Measurements from ENCODE around the gene LTV1. TPM values are rescaled to one million over a fixed set of nuclear protein-coding genes. Genes with fewer than 3 reads are reported as not detected.
"Not testable (repeated sequence)": the region's sequence is repeated elsewhere in the genome, so short reads cannot be mapped to it uniquely, and the experiment has no call there.

LTV1 gene
- total RNA-seq, 1 donor from 2014 or later = 20.7 TPM

DNA sequence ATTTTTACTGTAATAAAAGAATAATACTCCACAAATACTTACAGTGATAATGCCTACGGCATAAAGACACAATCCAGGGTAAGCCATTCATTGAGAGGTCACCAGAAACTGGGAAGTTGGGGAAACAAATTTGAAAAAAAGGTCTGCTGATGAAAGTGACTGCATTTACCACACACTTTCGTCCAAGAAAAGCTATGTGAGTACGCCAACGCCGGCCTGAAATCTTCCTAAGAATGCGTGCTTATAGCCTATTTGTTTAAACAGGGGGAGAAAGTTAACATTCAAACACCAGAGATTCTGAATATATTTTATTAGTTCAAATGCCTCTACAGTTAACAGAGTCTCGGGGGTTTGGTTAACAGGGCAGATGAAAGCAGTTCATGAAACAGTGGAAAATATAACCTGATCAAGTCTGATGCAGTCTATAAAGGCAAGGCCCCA is 657 bp upstream of the LTV1 start:
- Mint-ChIP-seq H3K27ac (ENCODE audit: unreplicated experiment) (peak overlapping the region; percentile 98), H3K4me1 (ENCODE audit: unreplicated experiment) (peaks cover 15% of the 10 kb centered on the region), H3K9me3 (ENCODE audit: unreplicated experiment) (no peaks in the 10 kb centered on the region), H3K36me3 (ENCODE audit: low read depth, unreplicated experiment) (peaks cover 17% of the 10 kb centered on the region), H3K4me3 (ENCODE audit: unreplicated experiment) (peak overlapping the region; percentile 96), H3K27me3 (ENCODE audit: unreplicated experiment) (peaks cover 13% of the 10 kb centered on the region)
- no peak for DNase-seq (ENCODE audit: low spot score)
- TF ChIP-seq, protein P1, sequence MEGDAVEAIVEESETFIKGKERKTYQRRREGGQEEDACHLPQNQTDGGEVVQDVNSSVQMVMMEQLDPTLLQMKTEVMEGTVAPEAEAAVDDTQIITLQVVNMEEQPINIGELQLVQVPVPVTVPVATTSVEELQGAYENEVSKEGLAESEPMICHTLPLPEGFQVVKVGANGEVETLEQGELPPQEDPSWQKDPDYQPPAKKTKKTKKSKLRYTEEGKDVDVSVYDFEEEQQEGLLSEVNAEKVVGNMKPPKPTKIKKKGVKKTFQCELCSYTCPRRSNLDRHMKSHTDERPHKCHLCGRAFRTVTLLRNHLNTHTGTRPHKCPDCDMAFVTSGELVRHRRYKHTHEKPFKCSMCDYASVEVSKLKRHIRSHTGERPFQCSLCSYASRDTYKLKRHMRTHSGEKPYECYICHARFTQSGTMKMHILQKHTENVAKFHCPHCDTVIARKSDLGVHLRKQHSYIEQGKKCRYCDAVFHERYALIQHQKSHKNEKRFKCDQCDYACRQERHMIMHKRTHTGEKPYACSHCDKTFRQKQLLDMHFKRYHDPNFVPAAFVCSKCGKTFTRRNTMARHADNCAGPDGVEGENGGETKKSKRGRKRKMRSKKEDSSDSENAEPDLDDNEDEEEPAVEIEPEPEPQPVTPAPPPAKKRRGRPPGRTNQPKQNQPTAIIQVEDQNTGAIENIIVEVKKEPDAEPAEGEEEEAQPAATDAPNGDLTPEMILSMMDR (IDR thresholded peaks at IDR 0.05; ENCODE audit: unreplicated experiment) = no peak

DNA sequence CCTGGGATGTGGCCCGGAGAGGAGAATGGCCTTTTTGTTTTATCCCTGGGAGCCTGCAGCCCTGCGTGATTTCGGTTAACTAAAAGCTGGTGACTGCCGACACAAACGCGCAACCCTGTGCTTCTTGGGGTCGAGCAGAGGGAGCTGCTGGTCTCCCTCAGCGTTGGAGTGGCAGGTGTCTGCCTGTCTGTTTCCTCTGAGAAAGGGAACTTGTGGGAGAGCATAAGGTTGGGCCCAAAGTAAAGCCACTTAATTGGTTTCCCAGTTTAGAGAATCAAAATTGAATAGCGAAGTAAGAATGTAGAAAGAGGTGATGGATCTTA is 500 bp downstream of the LTV1 start:
- Mint-ChIP-seq H3K9me3 (ENCODE audit: unreplicated experiment) (no peaks in the 10 kb centered on the region), H3K4me3 (ENCODE audit: unreplicated experiment) (peak overlapping the region; percentile 96), H3K4me1 (ENCODE audit: unreplicated experiment) (peaks cover 15% of the 10 kb centered on the region), H3K36me3 (ENCODE audit: low read depth, unreplicated experiment) (peaks cover 24% of the 10 kb centered on the region), H3K27ac (ENCODE audit: unreplicated experiment) (peak overlapping the region; percentile 98), H3K27me3 (ENCODE audit: unreplicated experiment) (peaks cover 11% of the 10 kb centered on the region)
- no peak for DNase-seq (ENCODE audit: low spot score)
- TF ChIP-seq, protein P1 (IDR thresholded peaks at IDR 0.05; ENCODE audit: unreplicated experiment) = no peak

DNA sequence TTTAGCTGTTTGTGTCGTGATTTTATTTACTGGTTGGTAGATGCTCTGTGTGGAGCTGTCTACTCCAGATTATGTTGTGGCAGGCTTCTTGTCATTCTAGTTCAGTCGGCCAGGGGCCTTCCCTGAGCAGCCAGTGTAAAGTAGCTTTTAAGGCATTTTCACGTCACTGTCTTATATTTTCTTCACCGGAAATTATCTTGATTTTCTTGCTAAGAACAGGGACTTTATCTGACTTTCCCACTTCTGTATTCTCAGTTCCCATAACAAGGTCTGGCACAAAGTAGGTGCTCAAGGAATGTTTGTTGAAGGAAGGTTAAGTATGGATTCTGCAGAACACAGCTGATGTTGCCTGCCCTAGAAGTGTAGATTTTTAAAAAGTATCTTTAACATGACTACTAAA is 868 bp downstream of the LTV1 start:
- peaks cover 10% of the 10 kb centered on the region for H3K27me3 Mint-ChIP-seq (ENCODE audit: unreplicated experiment)
- peak overlapping the region; percentile 98 for H3K27ac Mint-ChIP-seq (ENCODE audit: unreplicated experiment)
- no peaks in the 10 kb centered on the region for H3K9me3 Mint-ChIP-seq (ENCODE audit: unreplicated experiment)
- TF ChIP-seq, protein P1 (IDR thresholded peaks at IDR 0.05; ENCODE audit: unreplicated experiment) = no peak
- peaks cover 15% of the 10 kb centered on the region for H3K4me1 Mint-ChIP-seq (ENCODE audit: unreplicated experiment)
- peaks cover 27% of the 10 kb centered on the region for H3K36me3 Mint-ChIP-seq (ENCODE audit: low read depth, unreplicated experiment)
- peak overlapping the region; percentile 96 for H3K4me3 Mint-ChIP-seq (ENCODE audit: unreplicated experiment)
- no peak for DNase-seq (ENCODE audit: low spot score)

DNA sequence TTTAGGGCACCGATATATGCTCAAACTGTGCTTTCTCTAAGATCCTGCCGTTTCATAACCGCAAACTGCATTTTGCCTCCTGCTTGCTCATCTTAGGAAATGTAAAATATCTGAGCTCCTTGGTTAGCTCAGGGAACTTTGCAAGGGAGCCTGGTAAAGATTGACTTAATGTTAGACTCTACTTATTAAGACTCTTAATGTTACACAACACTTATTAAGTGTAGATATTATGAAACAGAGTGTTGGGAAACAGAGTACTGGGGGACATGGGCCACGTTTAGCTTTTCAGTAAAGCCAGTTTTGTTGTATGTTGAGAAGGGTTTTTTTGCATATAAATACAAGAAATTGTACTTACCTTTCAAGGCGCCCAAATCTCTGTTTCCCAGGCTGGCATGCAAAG is 1.9 kb downstream of the LTV1 start:
- peaks cover 35% of the 10 kb centered on the region for H3K36me3 Mint-ChIP-seq (ENCODE audit: low read depth, unreplicated experiment)
- no peak for DNase-seq (ENCODE audit: low spot score)

DNA sequence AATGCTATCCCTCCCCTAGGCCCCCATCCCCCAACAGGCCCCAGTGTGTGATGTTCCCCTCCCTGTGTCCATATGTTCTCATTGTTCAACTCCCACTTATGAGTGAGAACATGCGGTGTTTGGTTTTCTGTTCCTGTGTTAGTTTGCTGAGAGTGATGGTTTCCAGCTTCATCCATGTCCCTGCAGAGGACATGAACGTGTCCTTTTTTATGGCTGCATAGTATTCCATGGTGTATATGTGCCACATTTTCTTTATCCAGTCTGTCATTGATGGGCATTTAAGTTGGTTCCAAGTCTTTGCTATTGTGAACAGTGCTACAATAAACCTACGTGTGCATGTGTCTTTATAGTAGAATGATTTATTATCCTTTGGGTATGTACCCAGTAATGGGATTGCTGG is 8.6 kb downstream of the LTV1 start:
- not testable (repeated sequence) for H3K9me3 Mint-ChIP-seq (ENCODE audit: unreplicated experiment); DNase-seq (ENCODE audit: low spot score)

More for the DNA sequence above, 1.9 kb downstream of the LTV1 start:
- no peaks in the 10 kb centered on the region for H3K9me3 Mint-ChIP-seq (ENCODE audit: unreplicated experiment)
- no peak overlapping the region for H3K27ac Mint-ChIP-seq (ENCODE audit: unreplicated experiment)
- no peak overlapping the region for H3K4me3 Mint-ChIP-seq (ENCODE audit: unreplicated experiment)
- peaks cover 10% of the 10 kb centered on the region for H3K27me3 Mint-ChIP-seq (ENCODE audit: unreplicated experiment)
- TF ChIP-seq, protein P1 (IDR thresholded peaks at IDR 0.05; ENCODE audit: unreplicated experiment) = no peak
- H3K4me1 Mint-ChIP-seq (ENCODE audit: unreplicated experiment) = peaks cover 15% of the 10 kb centered on the region

DNA sequence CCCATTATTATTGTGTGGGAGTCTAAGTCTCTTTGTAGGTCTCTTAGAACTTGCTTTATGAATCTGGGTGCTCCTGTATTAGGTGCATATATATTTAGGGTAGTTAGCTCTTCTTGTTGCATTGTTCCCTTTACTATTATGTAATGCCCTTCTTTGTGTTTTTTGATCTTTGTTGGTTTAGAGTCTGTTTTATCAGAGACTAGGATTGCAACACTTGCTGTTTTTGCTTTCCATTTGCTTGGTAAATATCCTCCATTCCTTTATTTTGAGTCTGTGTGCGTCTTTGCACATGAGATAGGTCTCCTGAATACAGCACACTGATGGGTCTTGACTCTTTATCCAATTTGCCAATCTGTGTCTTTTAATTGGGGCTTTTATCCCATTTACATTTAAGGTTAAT is 11.9 kb downstream of the LTV1 start:
- H3K36me3 Mint-ChIP-seq (ENCODE audit: low read depth, unreplicated experiment) = peaks cover 75% of the 10 kb centered on the region
- H3K4me1 Mint-ChIP-seq (ENCODE audit: unreplicated experiment); H3K9me3 Mint-ChIP-seq (ENCODE audit: unreplicated experiment); H3K27ac Mint-ChIP-seq (ENCODE audit: unreplicated experiment); DNase-seq (ENCODE audit: low spot score); H3K27me3 Mint-ChIP-seq (ENCODE audit: unreplicated experiment); H3K4me3 Mint-ChIP-seq (ENCODE audit: unreplicated experiment): not testable (repeated sequence)

More for the DNA sequence above, 8.6 kb downstream of the LTV1 start:
- Mint-ChIP-seq H3K4me3 (ENCODE audit: unreplicated experiment) (peak overlapping the region; percentile 18), H3K36me3 (ENCODE audit: low read depth, unreplicated experiment) (peaks cover 86% of the 10 kb centered on the region)
- not testable (repeated sequence) for H3K27me3 Mint-ChIP-seq (ENCODE audit: unreplicated experiment); H3K4me1 Mint-ChIP-seq (ENCODE audit: unreplicated experiment); H3K27ac Mint-ChIP-seq (ENCODE audit: unreplicated experiment)

DNA sequence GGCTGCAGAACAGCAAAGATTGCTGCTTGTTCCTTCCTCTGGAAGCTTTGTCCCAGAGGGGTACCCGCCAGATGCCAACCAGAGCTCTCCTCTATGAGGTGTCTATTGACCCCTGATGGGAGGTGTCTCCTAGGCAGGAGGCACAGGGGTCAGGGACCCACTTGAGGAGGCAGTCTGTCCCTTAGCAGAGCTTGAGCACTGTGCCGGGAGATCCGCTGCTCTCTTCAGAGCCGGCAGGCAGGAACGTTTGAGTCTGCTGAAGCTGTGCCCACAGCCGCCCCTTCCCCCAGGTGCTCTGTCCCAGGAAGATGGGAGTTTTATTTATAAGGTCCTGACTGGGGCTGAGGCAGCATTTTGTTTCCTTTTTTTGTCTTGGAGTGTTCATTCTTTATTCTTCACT is 13.6 kb downstream of the LTV1 start:
- H3K9me3 Mint-ChIP-seq (ENCODE audit: unreplicated experiment); H3K4me1 Mint-ChIP-seq (ENCODE audit: unreplicated experiment); H3K27ac Mint-ChIP-seq (ENCODE audit: unreplicated experiment); H3K4me3 Mint-ChIP-seq (ENCODE audit: unreplicated experiment); DNase-seq (ENCODE audit: low spot score); H3K27me3 Mint-ChIP-seq (ENCODE audit: unreplicated experiment): not testable (repeated sequence)
- peaks cover 66% of the 10 kb centered on the region for H3K36me3 Mint-ChIP-seq (ENCODE audit: low read depth, unreplicated experiment)

Measured in endothelial cell (in vitro differentiated cells).